Measurements from ENCODE around the gene TSHZ3.

The TSHZ3 gene

GRCh38 chr19:31319465-31319864 is 29.8 kb downstream of the TSHZ3 start:
- DNase-seq (ENCODE audit: low spot score in 2 of 2) = no peak
- H3K9me3 ChIP-seq = no peaks in the 10 kb centered on the region
- H3K4me1 ChIP-seq = peaks cover 29% of the 10 kb centered on the region
- H3K36me3 ChIP-seq (replicated peaks) = no peaks in the 10 kb centered on the region
- in situ Hi-C loops (cut with MboI; ENCODE audit: low sequenced_read_pairs) = no loop called here
- no peaks in the 10 kb centered on the region for H3K27me3 ChIP-seq (ENCODE audit: low read depth)
- H3K4me3 ChIP-seq = no peak overlapping the region

- DNase-seq (ENCODE audit: low spot score in 2 of 2) = peak in 1 of 2 experiments; percentile 29
- Histone ChIP-seq H3K4me1 (peaks cover 29% of the 10 kb centered on the region), H3K9me3 (no peaks in the 10 kb centered on the region), H3K27me3 (ENCODE audit: low read depth) (no peaks in the 10 kb centered on the region), H3K4me3 (no peak overlapping the region), H3K36me3 (replicated peaks) (no peaks in the 10 kb centered on the region)
- in situ Hi-C loops (cut with MboI; ENCODE audit: low sequenced_read_pairs) = no loop called here
Observed at GRCh38 chr19:31318790-31319425, 30.3 kb downstream of the TSHZ3 start.

GRCh38 chr19:31317570-31317969 is 31.7 kb downstream of the TSHZ3 start:
- Histone ChIP-seq H3K4me3 (no peak overlapping the region), H3K9me3 (no peaks in the 10 kb centered on the region), H3K4me1 (peaks cover 32% of the 10 kb centered on the region), H3K27me3 (ENCODE audit: low read depth) (no peaks in the 10 kb centered on the region), H3K36me3 (replicated peaks) (no peaks in the 10 kb centered on the region)
- DNase-seq (ENCODE audit: low spot score in 2 of 2) = peak in 1 of 2 experiments; percentile 50
- in situ Hi-C loops (cut with MboI; ENCODE audit: low sequenced_read_pairs) = no loop called here

DNA sequence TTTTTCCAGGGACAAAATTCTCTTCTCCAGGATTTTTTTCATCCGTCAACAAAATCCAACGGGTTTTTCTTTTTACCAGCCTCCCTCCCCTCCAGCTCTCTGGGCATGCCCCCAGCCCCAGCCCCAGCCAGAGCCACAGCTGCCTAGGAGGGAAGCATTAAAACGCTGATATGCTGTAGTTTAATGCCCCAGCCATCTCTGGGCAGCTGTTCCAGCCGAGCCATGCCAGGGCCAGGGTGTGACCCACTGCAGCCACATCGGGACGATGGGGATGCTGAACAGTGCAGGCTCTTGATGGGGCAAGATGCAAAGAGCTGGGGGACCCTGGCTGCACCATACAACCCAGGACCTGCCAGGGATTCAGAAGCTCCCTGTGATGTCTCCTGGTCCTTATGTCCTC is 32.1 kb downstream of the TSHZ3 start:
- in situ Hi-C loops (cut with MboI; ENCODE audit: low sequenced_read_pairs) = no loop called here
- Histone ChIP-seq H3K36me3 (replicated peaks) (no peaks in the 10 kb centered on the region), H3K4me1 (peaks cover 32% of the 10 kb centered on the region), H3K9me3 (no peaks in the 10 kb centered on the region), H3K4me3 (no peak overlapping the region), H3K27me3 (ENCODE audit: low read depth) (no peaks in the 10 kb centered on the region)
- DNase-seq (ENCODE audit: low spot score in 2 of 2) = no peak

GRCh38 chr19:31316201-31316951 is 32.9 kb downstream of the TSHZ3 start:
- in situ Hi-C loops (cut with MboI; ENCODE audit: low sequenced_read_pairs) = no loop called here
- Histone ChIP-seq H3K36me3 (replicated peaks) (no peaks in the 10 kb centered on the region), H3K9me3 (no peaks in the 10 kb centered on the region), H3K4me3 (no peak overlapping the region), H3K4me1 (peaks cover 32% of the 10 kb centered on the region), H3K27me3 (ENCODE audit: low read depth) (no peaks in the 10 kb centered on the region)
- peak; percentile 29 to 63 for DNase-seq (ENCODE audit: low spot score in 2 of 2)

GRCh38 chr19:31315652-31316051 is 33.6 kb downstream of the TSHZ3 start:
- no peaks in the 10 kb centered on the region for H3K9me3 ChIP-seq
- no peak overlapping the region for H3K4me3 ChIP-seq
- no peak for DNase-seq (ENCODE audit: low spot score in 2 of 2)
- H3K4me1 ChIP-seq = peaks cover 32% of the 10 kb centered on the region
- H3K36me3 ChIP-seq (replicated peaks) = no peaks in the 10 kb centered on the region
- in situ Hi-C loops (cut with MboI; ENCODE audit: low sequenced_read_pairs) = no loop called here
- no peaks in the 10 kb centered on the region for H3K27me3 ChIP-seq (ENCODE audit: low read depth)

- in situ Hi-C loops (cut with MboI; ENCODE audit: low sequenced_read_pairs) = no loop called here
- no peak for DNase-seq (ENCODE audit: low spot score in 2 of 2)
- Histone ChIP-seq H3K4me3 (no peak overlapping the region), H3K4me1 (peaks cover 32% of the 10 kb centered on the region), H3K9me3 (no peaks in the 10 kb centered on the region), H3K36me3 (replicated peaks) (no peaks in the 10 kb centered on the region), H3K27me3 (ENCODE audit: low read depth) (no peaks in the 10 kb centered on the region)
Observed at GRCh38 chr19:31314849-31315629, 34.2 kb downstream of the TSHZ3 start.

DNA sequence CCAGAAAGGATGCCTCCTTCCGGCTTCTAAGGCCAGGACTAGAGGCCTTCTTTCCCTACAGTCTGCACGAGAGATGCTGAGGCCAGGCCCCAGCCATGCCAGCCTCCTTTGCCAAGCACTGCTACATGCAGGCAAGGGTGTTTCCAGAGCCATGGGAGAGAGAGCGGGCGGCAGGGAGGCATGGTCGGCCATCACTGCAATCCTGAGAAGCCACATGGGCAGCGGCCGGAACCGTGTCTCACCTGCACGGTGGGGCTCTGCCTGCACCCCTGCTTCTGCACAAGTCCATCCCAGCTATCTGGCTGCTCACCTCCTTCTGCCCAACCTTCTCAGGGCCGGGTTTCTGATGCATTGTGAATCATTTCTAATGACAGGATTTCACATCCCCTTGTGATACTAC is 35.1 kb downstream of the TSHZ3 start:
- in situ Hi-C loops (cut with MboI; ENCODE audit: low sequenced_read_pairs) = no loop called here
- no peaks in the 10 kb centered on the region for H3K36me3 ChIP-seq (replicated peaks)

GRCh38 chr19:31313291-31314030 is 35.8 kb downstream of the TSHZ3 start:
- no peaks in the 10 kb centered on the region for H3K36me3 ChIP-seq (replicated peaks)
- no peaks in the 10 kb centered on the region for H3K9me3 ChIP-seq
- no peak overlapping the region for H3K4me3 ChIP-seq
- H3K27me3 ChIP-seq (ENCODE audit: low read depth) = no peaks in the 10 kb centered on the region
- DNase-seq (ENCODE audit: low spot score in 2 of 2) = no peak
- peaks cover 32% of the 10 kb centered on the region for H3K4me1 ChIP-seq
- in situ Hi-C loops (cut with MboI; ENCODE audit: low sequenced_read_pairs) = no loop called here

More for the DNA sequence above, 35.1 kb downstream of the TSHZ3 start:
- Histone ChIP-seq H3K4me1 (peaks cover 32% of the 10 kb centered on the region), H3K4me3 (no peak overlapping the region), H3K27me3 (ENCODE audit: low read depth) (no peaks in the 10 kb centered on the region), H3K9me3 (no peaks in the 10 kb centered on the region)
- no peak for DNase-seq (ENCODE audit: low spot score in 2 of 2)

GRCh38 chr19:31312677-31313244 is 36.5 kb downstream of the TSHZ3 start:
- Histone ChIP-seq H3K9me3 (no peaks in the 10 kb centered on the region), H3K36me3 (replicated peaks) (no peaks in the 10 kb centered on the region), H3K27me3 (ENCODE audit: low read depth) (no peaks in the 10 kb centered on the region), H3K4me1 (peaks cover 25% of the 10 kb centered on the region), H3K4me3 (no peak overlapping the region)
- in situ Hi-C loops (cut with MboI; ENCODE audit: low sequenced_read_pairs) = no loop called here
- DNase-seq (ENCODE audit: low spot score in 2 of 2) = no peak

- peaks cover 19% of the 10 kb centered on the region for H3K4me1 ChIP-seq
- no peaks in the 10 kb centered on the region for H3K27me3 ChIP-seq (ENCODE audit: low read depth)
- H3K9me3 ChIP-seq = no peaks in the 10 kb centered on the region
- no peak overlapping the region for H3K4me3 ChIP-seq
- in situ Hi-C loops (cut with MboI; ENCODE audit: low sequenced_read_pairs) = no loop called here
- no peaks in the 10 kb centered on the region for H3K36me3 ChIP-seq (replicated peaks)
- DNase-seq (ENCODE audit: low spot score in 2 of 2) = no peak
Observed at GRCh38 chr19:31312009-31312676, 37.1 kb downstream of the TSHZ3 start.

DNA sequence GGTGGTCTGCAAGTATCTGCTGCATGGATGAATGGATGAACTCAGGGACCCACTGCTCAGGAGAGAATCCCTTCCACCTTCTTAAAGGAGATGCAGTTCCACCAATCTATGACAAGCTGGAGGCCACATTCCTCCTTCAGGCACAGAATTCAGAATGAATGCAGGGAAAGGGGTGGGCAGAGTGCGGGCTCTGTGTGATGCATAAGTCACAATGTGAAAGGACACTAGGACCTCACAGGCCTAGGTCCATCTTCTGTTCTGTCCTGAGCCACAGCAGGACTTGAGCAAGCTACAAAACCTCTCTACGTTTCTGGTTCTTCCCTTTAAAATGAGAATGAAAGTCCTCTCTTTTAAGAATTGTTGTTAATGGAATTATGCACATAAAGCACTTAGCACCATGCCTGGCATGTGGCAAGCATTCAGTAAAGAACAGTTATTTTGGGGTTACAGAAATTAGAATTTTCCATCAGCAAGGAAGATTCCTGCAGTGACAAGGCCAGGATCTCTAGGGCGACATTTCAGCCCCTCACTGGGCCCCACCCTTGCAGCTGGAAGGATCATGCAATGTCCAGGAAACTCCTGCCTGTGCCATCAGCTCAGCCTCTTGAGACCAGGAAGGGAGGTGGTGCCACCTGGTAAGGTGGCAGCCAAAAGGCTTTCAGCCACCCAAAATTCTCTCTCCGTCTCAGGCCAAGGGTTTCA is 38.7 kb downstream of the TSHZ3 start:
- Histone ChIP-seq H3K9me3 (no peaks in the 10 kb centered on the region), H3K4me1 (peaks cover 7% of the 10 kb centered on the region), H3K36me3 (replicated peaks) (no peaks in the 10 kb centered on the region), H3K27me3 (ENCODE audit: low read depth) (no peaks in the 10 kb centered on the region), H3K4me3 (no peak overlapping the region)
- in situ Hi-C loops (cut with MboI; ENCODE audit: low sequenced_read_pairs) = no loop called here
- no peak for DNase-seq (ENCODE audit: low spot score in 2 of 2)

Data from HAP-1 (cell line).